NCI-H526 treated with DMSO at 0.1 percent for 48 hours (cell line): ENCODE measurements around the gene LMTK3.
"Not testable (repeated sequence)": the region's sequence is repeated elsewhere in the genome, so short reads cannot be mapped to it uniquely, and the experiment has no call there.

Experiments used
- DNase-seq: peaks from one replicate; lab custom pipeline; 2025; lab: John Stamatoyannopoulos, UW

The LMTK3 gene

GRCh38 chr19:48506138-48506733 is 5.4 kb downstream of the LMTK3 start:
- no peak for DNase-seq

GRCh38 chr19:48502350-48503018 is 9.2 kb downstream of the LMTK3 start:
- DNase-seq = no peak

GRCh38 chr19:48501494-48502349 is 9.9 kb downstream of the LMTK3 start:
- peak; percentile 95 for DNase-seq

- DNase-seq = no peak
Measured at GRCh38 chr19:48500830-48501493, 10.7 kb downstream of the LMTK3 start.

- DNase-seq = no peak
Measured at GRCh38 chr19:48499316-48500090, 12.1 kb downstream of the LMTK3 start.

GRCh38 chr19:48498595-48499311 is 12.9 kb downstream of the LMTK3 start:
- DNase-seq = no peak

GRCh38 chr19:48497728-48498594 is 13.7 kb downstream of the LMTK3 start:
- DNase-seq = no peak

GRCh38 chr19:48496959-48497727 is 14.5 kb downstream of the LMTK3 start:
- no peak for DNase-seq

GRCh38 chr19:48495396-48495795 is 16.2 kb downstream of the LMTK3 start:
- no peak for DNase-seq

GRCh38 chr19:48493718-48494401 is 17.8 kb downstream of the LMTK3 start:
- no peak for DNase-seq

- DNase-seq = peak; percentile 93
Measured at GRCh38 chr19:48492925-48493717, 18.5 kb downstream of the LMTK3 start.

- DNase-seq = no peak
Measured at GRCh38 chr19:48491793-48492123, 19.9 kb downstream of the LMTK3 start.

- no peak for DNase-seq
Measured at GRCh38 chr19:48490981-48491792, 20.4 kb downstream of the LMTK3 start.

GRCh38 chr19:48489608-48490216 is 21.9 kb downstream of the LMTK3 start:
- DNase-seq = peak; percentile 44

GRCh38 chr19:48488478-48488877 is 23.2 kb downstream of the LMTK3 start:
- not testable (repeated sequence) for DNase-seq

GRCh38 chr19:48487948-48488347 is 23.7 kb downstream of the LMTK3 start:
- no peak for DNase-seq

- no peak for DNase-seq
Measured at GRCh38 chr19:48487544-48487943, 24.1 kb downstream of the LMTK3 start.
